NCI-H1417 (cell line): ENCODE data around the gene PCDH1.
"Not testable (repeated sequence)": the region's sequence is repeated elsewhere in the genome, so short reads cannot be mapped to it uniquely, and the experiment has no call there.

Experiments
- DNase-seq, 3 experiments: peaks; one replicate each; lab custom pipeline; 2025; lab: John Stamatoyannopoulos, UW

PCDH1 gene

DNA sequence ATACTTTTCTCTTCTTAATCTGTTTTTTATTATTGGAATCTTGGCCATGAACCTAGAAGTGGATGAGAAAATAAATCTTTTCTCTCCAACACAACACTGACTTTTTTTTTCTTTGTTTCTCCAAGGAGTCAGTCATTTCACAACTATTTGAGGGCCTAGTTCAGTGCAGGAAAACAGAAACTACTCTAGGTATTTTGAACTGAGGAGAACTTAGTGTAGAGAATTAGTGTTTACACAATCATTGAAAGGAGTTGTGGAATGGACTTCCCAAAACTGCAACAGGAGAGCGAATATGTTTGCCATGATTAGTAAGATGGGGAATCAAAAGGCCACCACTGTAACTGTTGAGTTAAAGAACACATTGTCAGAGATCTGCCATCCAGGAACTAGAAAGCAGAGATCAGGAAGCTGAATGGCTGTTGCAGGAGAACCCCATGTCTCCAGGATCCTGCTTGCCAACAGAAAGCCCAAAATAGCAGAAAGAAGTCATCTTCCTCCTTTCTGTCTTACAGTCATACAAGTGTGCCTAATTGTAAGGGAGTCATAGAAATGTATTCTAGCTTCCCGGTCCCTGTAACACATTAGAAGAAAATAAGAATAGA lies 20.3 kb upstream of the PCDH1 start:
- no peak for DNase-seq

DNA sequence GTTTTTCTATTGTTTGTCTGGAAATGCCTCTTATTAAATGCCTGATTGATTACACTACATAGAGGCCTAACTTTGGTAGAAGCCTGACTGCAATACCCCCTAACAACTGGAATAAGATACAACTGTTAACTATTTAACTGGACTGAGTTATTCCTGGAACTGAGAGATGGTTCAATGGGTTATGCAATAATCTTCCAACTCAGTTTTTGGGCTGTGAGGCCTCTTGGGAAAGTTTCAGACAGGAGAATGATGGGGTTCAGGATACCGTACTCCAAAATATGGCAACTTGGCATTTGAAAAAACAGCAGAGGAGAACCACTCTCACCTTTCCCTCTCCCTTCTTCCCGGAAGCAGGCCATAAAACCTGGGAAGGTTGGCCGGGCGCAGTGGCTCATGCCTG lies 19.2 kb upstream of the PCDH1 start:
- no peak for DNase-seq

GRCh38 chr5:141890429-141890828 lies 12.2 kb upstream of the PCDH1 start:
- not testable (repeated sequence) for DNase-seq

DNA sequence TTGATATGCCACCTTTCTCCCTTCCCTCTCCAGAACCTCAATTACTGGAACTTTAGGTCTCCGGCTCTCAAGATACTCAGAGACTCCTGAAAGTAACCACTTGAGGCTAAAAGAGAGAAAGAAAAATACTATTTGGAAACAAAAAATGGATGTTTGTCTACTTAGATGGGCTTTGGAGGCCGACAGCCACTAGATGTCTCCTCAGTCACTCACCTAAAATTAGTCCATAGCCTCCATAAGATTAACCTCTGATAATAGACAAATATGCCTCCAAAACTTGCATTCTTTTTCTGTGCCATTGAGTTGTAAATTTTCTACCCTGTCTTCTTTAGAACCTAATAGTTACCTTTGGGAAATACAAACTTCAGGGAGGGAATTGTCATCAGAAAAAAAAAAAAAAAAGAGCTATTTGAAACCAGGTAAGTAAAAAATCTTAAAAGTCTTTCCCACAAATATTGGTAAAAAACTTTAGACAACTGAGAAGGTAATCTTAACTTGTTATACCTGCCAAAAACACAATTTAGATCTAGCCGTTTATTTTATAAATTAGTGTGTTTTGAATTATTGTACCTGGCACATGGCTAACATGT lies 11.2 kb upstream of the PCDH1 start:
- DNase-seq: peak in 1 of 3 experiments; percentile 4

GRCh38 chr5:141883892-141884318 lies 5.7 kb upstream of the PCDH1 start:
- no peak for DNase-seq

DNA sequence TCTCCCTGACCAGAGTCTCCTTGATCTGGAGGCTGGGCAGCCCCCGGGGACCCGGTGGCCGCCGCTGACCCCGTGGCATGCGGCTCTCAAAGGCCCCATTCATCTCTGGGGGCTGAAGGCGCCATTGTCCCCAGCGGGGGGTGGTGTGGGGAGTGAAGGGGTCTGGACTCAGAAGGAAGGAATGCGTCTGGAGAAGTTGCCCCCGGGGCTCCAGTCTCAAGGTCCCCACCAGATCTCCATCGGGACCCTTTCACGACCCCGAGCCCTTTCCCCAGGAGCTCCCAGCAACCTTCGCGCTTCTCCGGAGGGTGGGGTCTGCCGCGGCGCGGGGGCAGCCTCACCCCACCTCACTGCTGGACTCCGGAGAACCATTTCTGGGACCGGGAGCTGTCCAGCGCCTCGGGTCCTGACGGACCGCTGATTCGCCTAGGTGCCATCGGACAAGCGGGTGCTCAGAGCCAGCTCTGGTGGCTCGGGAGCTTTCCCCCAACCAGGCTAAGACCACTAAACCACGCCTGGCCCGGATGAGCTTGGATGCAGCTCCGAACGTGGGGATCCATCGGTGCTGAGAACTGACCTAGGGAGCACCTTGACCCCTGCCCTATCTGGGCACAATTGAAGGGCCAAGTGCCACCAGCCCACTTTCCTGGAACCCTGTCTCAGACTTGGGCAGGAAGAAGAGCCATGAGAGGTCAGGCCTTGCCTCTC lies 5.1 kb upstream of the PCDH1 start:
- no peak for DNase-seq

DNA sequence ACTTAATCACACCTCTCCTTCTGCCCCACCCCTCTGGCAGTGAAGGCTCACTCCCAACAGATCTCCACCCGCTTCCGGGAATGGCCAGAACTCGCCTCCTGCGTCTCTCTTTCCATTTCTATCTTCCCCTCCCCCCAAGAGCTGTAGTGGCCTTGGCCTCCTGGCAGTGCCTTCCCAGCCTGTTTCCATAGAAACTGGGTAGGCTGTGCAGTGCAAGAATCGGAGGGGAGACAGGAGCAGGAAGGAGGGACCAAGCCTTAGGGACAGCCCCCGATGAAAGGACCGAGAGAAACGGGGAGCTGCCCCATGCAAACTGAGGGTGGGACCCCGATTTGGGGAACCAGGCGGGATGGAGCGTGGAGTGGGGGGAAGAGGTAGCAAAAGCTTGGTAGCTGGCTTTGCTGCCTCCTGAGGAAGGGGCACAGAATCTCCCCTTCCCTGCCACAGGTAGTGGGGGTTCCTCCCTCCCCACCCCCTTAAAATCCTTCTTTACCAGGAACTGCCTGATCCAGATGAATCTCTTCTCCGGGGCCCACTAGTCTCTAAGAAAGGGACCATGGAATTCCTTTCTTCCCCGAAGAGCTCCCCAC lies 4.5 kb upstream of the PCDH1 start:
- DNase-seq: peak in 2 of 3 experiments; percentile 23 to 58

- DNase-seq: no peak
Observed at GRCh38 chr5:141881886-141882285, 3.7 kb upstream of the PCDH1 start.

DNA sequence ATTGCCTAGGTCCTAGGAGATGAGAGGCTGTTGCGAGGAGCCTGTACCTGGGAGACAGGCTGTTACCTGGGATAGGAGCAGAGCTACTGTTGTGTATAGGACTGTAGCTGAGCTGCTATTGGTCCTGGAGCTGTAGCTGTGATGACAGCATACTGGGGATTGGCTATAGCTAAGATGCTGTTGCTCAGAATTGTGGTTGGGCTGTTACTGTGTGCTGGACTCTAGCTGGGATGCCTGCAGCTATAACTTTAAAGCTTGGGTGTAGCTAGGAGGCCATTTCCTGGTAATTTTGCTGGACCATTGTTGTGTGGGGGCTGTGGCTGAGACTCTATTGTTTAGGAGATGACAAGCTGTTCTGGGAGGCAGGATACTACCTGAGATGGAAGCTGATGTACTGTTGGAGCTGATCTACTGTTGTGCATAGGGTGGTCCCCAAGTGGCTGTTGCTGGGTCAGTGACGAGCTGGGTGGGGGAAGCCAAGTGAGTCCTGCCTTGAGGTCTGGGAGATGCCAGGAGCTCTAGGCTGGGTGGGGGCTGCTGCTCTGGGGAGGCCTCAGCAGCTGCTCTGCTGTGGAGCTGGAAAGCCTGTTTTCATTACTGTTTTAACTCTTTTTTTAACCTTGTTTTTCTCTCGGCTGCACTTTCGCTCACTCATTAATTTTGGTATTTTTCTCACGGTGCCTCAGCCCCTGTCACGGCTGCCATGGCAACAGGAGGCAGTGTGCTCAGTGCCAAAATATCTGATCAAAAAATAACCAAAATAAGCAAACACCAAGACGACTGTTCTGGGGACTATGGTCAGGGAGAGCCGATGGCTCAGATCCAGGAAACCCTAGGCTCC lies 3.0 kb upstream of the PCDH1 start:
- DNase-seq: peak in 1 of 3 experiments; percentile 17

DNA sequence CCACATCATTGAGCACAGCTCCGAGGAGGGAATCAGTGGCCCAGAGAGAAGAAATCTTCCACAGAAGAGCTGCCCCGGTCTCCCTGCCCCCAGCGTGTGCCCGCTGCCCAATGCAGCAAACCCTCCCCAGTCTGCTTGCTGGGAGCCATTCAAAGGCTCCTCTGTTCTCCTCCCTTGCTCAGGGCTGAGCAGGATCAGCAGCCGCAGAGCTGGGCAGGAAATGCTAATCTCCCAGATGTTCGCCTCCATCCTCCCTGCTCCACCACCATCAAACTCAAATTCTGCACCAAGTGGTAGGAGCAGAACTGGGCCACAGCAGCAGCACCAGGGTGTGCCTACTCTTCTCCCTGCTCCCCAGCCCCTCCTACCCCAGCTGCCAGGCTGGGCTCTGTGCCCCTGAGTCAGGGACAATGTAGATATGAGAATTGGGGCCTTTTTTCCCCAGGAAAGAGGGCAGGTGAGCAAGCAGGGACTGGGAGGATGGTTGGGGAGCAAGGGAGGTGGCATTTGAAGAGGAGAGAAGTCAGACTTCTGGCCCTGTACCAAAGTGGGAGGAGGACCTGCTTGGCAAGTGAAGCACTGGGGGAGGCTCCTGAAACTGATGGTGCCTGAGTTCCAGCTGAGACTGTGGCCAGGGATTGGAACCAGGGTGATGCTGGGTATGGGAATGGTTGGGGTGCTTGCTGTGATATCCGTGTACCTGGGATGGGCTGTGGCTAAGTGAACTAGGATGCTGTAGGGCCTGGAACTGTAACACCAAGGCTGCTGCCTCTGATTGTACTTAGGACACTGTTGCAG lies 1.9 kb upstream of the PCDH1 start:
- DNase-seq: no peak

- DNase-seq: no peak
Observed at GRCh38 chr5:141879426-141879759, 1.2 kb upstream of the PCDH1 start.

DNA sequence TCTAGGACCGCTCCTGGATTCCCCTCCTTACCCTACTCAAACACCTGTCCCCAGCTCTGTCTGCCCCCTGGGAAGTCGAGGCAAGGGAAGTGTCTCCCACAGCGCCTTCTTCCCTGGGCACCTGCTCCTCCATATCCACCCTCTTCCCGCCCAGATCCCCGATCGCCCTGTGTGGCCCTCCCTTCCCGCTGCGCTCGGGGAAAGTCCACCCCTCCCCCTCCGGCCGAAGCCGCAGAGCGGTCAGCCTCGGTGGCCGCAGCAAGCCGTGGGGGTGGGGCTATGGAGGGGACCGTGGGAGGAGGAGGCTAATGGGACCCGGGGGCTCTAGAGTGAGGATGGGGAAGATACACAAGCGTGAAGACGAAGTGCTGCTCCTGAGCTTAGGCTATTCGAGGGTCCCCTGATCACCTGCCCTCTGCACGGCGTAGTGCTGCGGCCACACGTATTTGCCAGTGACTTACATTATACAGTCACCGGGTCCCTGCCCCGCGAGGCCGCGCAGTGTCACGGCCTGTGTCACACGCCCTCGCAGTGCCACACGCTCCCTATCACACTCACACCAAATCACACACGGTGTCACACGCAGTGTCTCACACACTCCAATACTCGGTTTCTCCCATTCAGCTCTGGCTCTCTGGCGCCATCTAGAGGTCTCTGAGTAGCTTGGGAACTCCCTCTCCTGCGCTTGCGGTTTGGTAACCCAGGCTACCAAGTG lies 658 bp upstream of the PCDH1 start:
- peak; percentile 85 to 98 (median 95) for DNase-seq

DNA sequence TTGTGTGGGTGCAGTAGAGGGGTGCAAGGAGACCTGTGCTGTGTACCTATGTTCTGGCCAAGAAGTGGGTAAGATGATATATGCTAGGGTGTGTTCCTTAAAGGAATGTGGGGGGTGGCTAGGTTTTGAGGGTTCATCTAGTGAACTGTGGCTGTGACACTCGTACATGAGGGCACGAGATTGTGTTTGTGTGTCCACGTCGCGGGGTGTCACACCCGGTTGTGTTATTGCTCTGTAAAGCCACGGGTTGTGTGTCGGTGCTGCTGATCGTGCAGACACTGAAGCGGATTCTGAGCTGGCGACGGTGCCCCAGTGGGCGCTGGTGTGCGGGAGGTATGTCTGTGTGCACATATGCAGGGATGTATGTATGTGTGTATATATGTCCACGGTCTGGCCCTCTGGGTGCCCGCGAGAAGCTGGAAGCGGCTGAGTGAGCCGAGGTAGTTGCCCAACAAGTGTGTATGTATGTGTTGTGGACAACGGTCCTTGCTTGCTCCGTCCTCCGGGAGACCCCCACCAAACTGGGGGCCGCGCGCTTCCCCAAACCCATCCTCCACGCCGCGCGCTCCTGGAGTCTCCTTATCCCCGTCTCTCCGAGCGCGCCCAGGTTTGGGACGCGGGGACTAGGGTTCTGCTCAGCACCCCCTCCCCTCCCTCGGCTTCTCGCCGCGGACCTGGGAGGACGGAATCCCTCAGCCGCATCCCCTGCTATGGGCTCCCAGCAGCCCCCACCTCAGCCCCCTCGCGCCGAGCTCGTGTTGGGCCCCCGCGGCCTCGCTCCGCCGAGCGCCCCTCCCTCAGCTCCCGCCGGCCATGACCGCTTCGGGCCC lies 639 bp downstream of the PCDH1 start:
- DNase-seq: peak; percentile 44 to 55 (median 54)

- peak; percentile 19 to 50 (median 38) for DNase-seq
Observed at GRCh38 chr5:141876628-141877355, 1.4 kb downstream of the PCDH1 start.

DNA sequence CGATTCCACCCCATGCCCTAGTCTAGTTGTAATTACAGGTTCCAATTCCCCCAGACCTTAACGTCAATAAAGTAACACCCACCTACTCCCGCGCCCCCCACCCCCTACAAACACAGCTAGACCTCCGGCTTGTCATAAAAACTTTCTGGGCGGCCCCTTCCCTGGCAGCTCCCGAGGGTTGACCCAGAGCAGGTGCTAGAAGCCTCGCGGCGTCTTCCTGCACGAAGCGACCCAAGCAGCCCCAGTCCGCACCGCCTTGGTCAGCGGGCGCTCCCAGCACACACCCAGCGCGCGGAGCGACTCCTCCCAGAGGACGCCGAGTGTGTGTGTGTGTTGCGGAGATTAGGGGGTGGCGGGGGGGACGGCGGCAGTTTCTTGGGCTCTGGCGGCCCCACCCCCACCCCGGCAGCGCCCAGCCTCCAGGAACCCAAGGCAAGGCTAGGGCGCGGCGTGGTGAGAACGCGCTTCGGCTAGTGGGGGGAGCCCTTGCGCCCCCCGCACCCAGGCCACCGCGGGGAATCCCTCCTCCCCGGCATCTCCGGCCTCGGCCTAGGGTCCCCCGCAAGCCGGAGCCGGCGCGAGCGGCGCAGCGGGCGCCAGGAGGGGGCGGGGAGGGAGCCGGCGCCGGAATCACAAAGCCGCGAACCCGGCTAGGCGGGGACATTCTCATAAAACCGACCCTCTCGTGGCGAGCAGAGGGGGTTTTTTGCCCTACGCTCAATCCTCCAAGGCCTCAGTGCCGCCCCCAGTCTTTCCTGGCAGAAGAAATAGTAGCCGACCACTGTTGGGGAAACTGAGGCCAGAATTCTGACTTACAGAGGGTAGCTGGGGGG lies 2.2 kb downstream of the PCDH1 start:
- DNase-seq: peak; percentile 46 to 67 (median 65)

DNA sequence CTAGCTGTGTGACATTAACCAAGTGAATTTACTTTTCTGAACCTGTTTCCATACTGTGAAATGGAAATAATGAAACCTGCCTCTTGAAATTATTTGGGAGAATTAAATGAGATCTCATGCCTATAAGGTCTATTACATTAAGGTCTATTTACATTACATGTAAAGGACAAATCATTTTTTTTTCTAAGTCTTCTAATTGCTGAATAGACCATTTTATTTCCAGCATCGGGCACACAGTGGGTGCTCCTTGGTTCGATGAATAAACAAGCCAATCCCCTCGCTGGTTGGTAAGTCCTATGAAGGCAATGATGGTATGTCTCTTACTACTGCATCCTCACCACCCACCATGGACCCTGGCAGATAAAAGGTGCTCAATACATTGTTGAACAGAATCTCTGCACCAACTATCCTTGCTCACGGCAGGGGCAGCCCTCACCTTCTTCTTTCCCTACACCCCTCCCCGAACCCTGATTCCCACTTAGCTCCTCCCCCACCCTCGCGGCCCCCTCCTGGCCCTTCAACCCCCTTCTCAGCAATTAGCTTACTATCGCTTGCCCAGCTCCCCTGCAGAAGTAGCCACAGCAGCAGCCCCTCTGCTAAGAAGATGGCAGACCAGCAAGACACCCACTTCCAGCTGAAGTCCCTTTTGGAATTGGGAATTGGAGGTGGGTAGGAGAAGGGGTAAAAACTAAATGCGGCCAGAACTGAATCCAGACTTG lies 3.0 kb downstream of the PCDH1 start:
- DNase-seq: peak in 2 of 3 experiments; percentile 20

DNA sequence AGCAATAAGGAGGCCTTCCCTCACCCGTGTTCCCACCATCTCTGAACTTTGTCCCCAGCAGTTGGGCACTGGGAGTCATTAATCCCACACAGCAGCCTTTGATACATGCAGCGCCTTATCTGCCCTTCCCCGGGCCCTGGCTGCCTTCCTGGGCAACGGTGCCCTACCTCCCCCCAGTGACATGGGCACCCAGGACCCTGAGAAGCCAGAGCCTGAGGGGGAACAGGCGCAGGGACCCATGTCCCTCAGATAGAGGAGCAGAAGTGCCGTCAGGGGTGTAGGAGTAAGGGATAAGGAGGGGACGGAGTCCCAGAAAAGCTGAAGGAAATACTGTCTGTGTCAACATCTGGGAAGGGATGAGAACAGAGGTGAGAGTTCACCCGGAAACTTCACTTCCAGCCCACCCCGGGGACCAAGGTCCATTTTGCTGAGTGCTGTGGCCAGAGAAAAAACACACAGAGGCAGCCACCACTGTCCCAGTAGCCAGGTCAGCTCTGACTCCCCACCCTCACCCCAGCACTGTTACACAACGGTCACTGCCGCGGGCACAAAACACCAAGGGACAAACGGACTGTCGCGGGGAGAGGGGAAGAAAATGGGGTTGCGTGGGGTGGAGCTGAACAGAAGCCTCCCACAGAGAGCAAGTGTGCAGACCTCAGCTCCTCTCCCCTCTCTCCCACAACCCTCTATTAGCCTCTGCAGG lies 3.8 kb downstream of the PCDH1 start:
- peak in 1 of 3 experiments; percentile 4 for DNase-seq
